Activated naive CD8-positive, alpha-beta T cell (primary cell): ENCODE results near the gene MYMX.

Source experiments
- H3K27ac Mint-ChIP-seq: one replicate; pipeline ENCODE4 v1.8.0; 2021; ENCODE audit warnings: mixed read lengths
- H3K27me3 Mint-ChIP-seq: one replicate; pipeline ENCODE4 v1.8.0; 2021; ENCODE audit warnings: mixed read lengths
- H3K36me3 Mint-ChIP-seq: one replicate; pipeline ENCODE4 v1.8.0; 2021; ENCODE audit warnings: mixed read lengths
- H3K4me1 Mint-ChIP-seq: one replicate; pipeline ENCODE4 v1.8.0; 2021; ENCODE audit warnings: low read depth, mixed read lengths
- H3K4me3 Mint-ChIP-seq: one replicate; pipeline ENCODE4 v1.8.0; 2021; ENCODE audit warnings: mild to moderate bottlenecking, mixed read lengths
- H3K9me3 Mint-ChIP-seq: one replicate; pipeline ENCODE4 v1.8.0; 2021; ENCODE audit warnings: low read depth, mixed read lengths

Gene MYMX

GRCh38 chr6:44221961-44222335 is 5.2 kb downstream of the MYMX start:
- Mint-ChIP-seq H3K27me3 (peaks cover 2% of the 10 kb centered on the region), H3K9me3 (no peaks in the 10 kb centered on the region), H3K27ac (no peak overlapping the region), H3K4me1 (peaks cover 35% of the 10 kb centered on the region), H3K36me3 (no peaks in the 10 kb centered on the region), H3K4me3 (no peak overlapping the region)

GRCh38 chr6:44222486-44223318 is 6.0 kb downstream of the MYMX start:
- Mint-ChIP-seq H3K36me3 (no peaks in the 10 kb centered on the region), H3K27ac (peak overlapping the region; percentile 68), H3K27me3 (peaks cover 2% of the 10 kb centered on the region), H3K4me3 (peak overlapping the region; percentile 87), H3K9me3 (no peaks in the 10 kb centered on the region), H3K4me1 (peaks cover 35% of the 10 kb centered on the region)

GRCh38 chr6:44223319-44224028 is 6.7 kb downstream of the MYMX start, which contains the start of gene SLC29A1:
Gene SLC29A1, plus strand, starts transcription at chr6:44223595. Its CDS starts 3,719 bp downstream, at chr6:44227314.
- peak within 1 kb of the TSS; percentile 95 for H3K4me3 Mint-ChIP-seq
- H3K36me3 Mint-ChIP-seq, result no peaks in the 10 kb centered on the region
- H3K9me3 Mint-ChIP-seq, result no peaks in the 10 kb centered on the region
- H3K27me3 Mint-ChIP-seq, result peaks cover 2% of the 10 kb centered on the region
- peaks cover 31% of the 10 kb centered on the region for H3K4me1 Mint-ChIP-seq
- H3K27ac Mint-ChIP-seq, result peak within 1 kb of the TSS; percentile 84

- Mint-ChIP-seq H3K27ac (peak overlapping the region; percentile 84), H3K4me1 (peaks cover 27% of the 10 kb centered on the region), H3K9me3 (no peaks in the 10 kb centered on the region), H3K27me3 (no peaks in the 10 kb centered on the region), H3K4me3 (peak overlapping the region; percentile 95), H3K36me3 (no peaks in the 10 kb centered on the region)
Observed at GRCh38 chr6:44224029-44224964, 7.6 kb downstream of the MYMX start.

GRCh38 chr6:44224965-44225305 is 8.2 kb downstream of the MYMX start:
- Mint-ChIP-seq H3K27ac (peak overlapping the region; percentile 84), H3K4me3 (peak overlapping the region; percentile 95), H3K36me3 (no peaks in the 10 kb centered on the region), H3K9me3 (no peaks in the 10 kb centered on the region), H3K27me3 (no peaks in the 10 kb centered on the region), H3K4me1 (peaks cover 27% of the 10 kb centered on the region)

GRCh38 chr6:44225579-44226325 is 9.0 kb downstream of the MYMX start:
- no peak overlapping the region for H3K27ac Mint-ChIP-seq
- H3K4me1 Mint-ChIP-seq, result peaks cover 27% of the 10 kb centered on the region
- no peaks in the 10 kb centered on the region for H3K9me3 Mint-ChIP-seq
- peaks cover under 1% of the 10 kb centered on the region for H3K36me3 Mint-ChIP-seq
- H3K4me3 Mint-ChIP-seq, result peak overlapping the region; percentile 74
- no peaks in the 10 kb centered on the region for H3K27me3 Mint-ChIP-seq

- no peaks in the 10 kb centered on the region for H3K9me3 Mint-ChIP-seq
- no peak overlapping the region for H3K4me3 Mint-ChIP-seq
- peaks cover 21% of the 10 kb centered on the region for H3K4me1 Mint-ChIP-seq
- no peaks in the 10 kb centered on the region for H3K27me3 Mint-ChIP-seq
- no peak overlapping the region for H3K27ac Mint-ChIP-seq
- peaks cover 3% of the 10 kb centered on the region for H3K36me3 Mint-ChIP-seq
Observed at GRCh38 chr6:44226368-44227147, 9.8 kb downstream of the MYMX start.

GRCh38 chr6:44227148-44227793 is 10.5 kb downstream of the MYMX start:
- Mint-ChIP-seq H3K9me3 (no peaks in the 10 kb centered on the region), H3K4me1 (peaks cover 18% of the 10 kb centered on the region), H3K27me3 (no peaks in the 10 kb centered on the region), H3K36me3 (peaks cover 5% of the 10 kb centered on the region), H3K27ac (no peak overlapping the region), H3K4me3 (no peak overlapping the region)

GRCh38 chr6:44228031-44228430 is 11.3 kb downstream of the MYMX start:
- Mint-ChIP-seq H3K36me3 (peaks cover 9% of the 10 kb centered on the region), H3K27ac (no peak overlapping the region), H3K4me3 (no peak overlapping the region), H3K4me1 (peaks cover 14% of the 10 kb centered on the region), H3K27me3 (no peaks in the 10 kb centered on the region), H3K9me3 (no peaks in the 10 kb centered on the region)

GRCh38 chr6:44228433-44228832 is 11.7 kb downstream of the MYMX start:
- Mint-ChIP-seq H3K4me1 (peaks cover 13% of the 10 kb centered on the region), H3K27me3 (no peaks in the 10 kb centered on the region), H3K4me3 (no peak overlapping the region), H3K9me3 (no peaks in the 10 kb centered on the region), H3K27ac (no peak overlapping the region), H3K36me3 (peaks cover 9% of the 10 kb centered on the region)

- H3K9me3 Mint-ChIP-seq, result no peaks in the 10 kb centered on the region
- H3K27ac Mint-ChIP-seq, result no peak overlapping the region
- no peak overlapping the region for H3K4me3 Mint-ChIP-seq
- H3K27me3 Mint-ChIP-seq, result no peaks in the 10 kb centered on the region
- H3K4me1 Mint-ChIP-seq, result peaks cover 17% of the 10 kb centered on the region
- H3K36me3 Mint-ChIP-seq, result peaks cover 9% of the 10 kb centered on the region
Observed at GRCh38 chr6:44228836-44229235, 12.1 kb downstream of the MYMX start.

- Mint-ChIP-seq H3K4me1 (peaks cover 13% of the 10 kb centered on the region), H3K36me3 (peaks cover 9% of the 10 kb centered on the region), H3K9me3 (no peaks in the 10 kb centered on the region), H3K27me3 (no peaks in the 10 kb centered on the region), H3K4me3 (no peak overlapping the region), H3K27ac (no peak overlapping the region)
Observed at GRCh38 chr6:44229376-44230033, 12.8 kb downstream of the MYMX start.
